ENCODE results near the gene SLC1A3.

DNA sequence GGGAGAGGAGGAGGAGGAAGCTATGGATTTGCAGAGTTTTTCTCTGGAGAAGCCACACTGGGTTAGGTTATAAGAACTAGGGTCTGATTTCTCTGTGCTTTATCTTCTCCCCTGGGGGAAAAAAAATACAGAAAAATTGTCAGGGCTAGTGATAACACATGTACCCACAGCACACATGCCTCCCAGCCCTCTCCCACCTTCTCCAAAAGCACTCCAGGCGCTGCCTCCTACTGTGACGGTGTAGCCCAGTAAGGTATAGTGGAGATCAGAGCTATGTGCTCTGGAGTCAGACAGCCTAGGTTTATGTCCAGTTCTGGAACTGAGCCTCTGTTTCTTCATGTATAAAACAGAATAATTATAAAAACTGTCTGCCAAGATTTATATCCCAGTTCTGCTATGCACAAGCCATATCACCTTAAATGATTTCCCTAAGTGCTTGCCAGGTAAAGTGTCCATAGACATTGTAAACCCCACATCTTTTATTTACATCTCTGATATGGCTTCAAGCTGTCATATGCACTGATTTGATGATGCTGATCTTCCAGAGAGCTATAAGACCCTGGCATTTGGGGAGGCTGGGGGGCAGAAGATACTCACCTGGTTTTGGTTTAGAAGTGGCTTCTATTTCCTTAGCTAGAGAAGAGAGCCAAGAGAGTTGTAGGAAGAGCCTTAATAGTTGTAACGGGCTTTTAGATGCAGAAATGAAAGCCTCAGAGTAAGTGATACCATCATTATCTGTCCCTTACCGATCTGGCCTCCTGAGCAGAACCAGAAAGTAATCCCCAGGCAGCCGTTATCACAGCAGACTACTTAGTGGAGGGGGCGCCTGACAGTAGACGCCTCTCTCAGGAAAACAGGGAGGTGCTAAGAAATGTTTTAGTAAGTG lies 7.6 kb downstream of the SLC1A3 start:
- TF ChIP-seq, protein P1, sequence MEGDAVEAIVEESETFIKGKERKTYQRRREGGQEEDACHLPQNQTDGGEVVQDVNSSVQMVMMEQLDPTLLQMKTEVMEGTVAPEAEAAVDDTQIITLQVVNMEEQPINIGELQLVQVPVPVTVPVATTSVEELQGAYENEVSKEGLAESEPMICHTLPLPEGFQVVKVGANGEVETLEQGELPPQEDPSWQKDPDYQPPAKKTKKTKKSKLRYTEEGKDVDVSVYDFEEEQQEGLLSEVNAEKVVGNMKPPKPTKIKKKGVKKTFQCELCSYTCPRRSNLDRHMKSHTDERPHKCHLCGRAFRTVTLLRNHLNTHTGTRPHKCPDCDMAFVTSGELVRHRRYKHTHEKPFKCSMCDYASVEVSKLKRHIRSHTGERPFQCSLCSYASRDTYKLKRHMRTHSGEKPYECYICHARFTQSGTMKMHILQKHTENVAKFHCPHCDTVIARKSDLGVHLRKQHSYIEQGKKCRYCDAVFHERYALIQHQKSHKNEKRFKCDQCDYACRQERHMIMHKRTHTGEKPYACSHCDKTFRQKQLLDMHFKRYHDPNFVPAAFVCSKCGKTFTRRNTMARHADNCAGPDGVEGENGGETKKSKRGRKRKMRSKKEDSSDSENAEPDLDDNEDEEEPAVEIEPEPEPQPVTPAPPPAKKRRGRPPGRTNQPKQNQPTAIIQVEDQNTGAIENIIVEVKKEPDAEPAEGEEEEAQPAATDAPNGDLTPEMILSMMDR (conservative IDR thresholded peaks at IDR 0.05; ENCODE audit: low read length) = no peak
- no peak for TF ChIP-seq EZH2phosphoT487 (IDR thresholded peaks at IDR 0.05; ENCODE audit: borderline replicate concordance)
